Hepatic stellate cell (primary cell): ENCODE data around the gene TEX53.

Source experiments
- DNase-seq: peaks from one replicate; pipeline ENCODE4 v3.0.0; 2011; ENCODE audit warnings: low spot score

The TEX53 gene

DNA sequence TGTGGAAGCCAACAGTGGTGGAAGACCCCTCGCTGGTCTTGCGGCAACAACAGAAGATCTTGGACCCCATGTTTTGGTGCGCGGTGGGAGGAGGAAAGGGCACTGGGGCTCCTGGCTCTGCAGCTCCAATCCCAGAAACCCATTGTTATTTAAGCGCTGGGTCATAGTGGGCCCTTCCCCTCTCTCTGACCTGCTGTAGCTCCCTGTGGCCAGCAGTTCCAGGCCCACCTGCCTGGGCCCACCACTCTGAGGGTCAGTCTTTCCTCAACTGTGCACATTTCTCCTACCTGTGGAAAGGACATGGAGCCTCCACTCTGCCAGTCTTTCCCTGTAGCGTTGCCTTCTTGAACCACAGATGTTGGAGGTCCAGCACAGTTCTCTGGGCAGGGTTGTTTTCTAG, at the start of gene TEX53:
Gene TEX53, minus strand, starts transcription at position 101 of the 400 bp plus-strand sequence. Its CDS starts 31 bp downstream, at position 70.
- no peak for DNase-seq

DNA sequence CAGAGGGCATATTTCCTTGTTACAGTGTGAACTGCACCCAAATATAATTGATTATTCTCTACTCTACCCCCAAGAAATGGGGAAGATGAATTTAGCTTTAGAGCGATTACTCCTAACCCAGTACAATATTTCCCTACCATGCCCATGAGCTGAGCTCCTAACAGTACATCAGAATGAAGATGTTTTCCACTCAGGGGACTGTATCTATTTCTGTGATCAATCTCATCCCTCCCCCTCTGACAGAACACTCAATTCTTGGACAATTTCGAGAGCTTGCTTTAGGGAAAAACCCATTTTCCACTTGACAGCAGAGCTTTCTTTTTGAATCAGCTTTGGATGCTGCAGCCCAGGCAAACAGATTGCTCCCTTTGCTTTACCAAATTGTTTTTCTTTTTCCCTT, 49.1 kb upstream of the TEX53 start:
- no peak for DNase-seq

DNA sequence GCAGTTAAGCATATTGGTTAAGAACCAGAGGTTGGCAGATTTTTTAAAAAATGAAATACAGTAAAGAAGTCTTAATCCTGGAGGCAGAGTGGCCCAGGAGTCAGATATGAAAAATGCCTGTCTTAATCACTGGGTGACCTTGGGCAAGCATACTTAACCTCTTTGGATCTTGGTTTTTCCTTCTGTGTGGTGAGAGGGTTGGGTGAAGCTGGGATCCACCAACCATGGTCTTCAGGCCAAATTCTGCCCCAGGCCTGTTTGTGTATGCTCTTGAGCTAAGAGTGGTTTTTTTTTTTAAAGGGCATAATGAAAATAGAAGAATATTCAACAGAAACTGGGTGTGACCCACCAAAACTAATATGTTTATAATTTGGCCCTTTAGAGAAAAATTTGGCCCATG, 44.4 kb upstream of the TEX53 start:
- no peak for DNase-seq

DNA sequence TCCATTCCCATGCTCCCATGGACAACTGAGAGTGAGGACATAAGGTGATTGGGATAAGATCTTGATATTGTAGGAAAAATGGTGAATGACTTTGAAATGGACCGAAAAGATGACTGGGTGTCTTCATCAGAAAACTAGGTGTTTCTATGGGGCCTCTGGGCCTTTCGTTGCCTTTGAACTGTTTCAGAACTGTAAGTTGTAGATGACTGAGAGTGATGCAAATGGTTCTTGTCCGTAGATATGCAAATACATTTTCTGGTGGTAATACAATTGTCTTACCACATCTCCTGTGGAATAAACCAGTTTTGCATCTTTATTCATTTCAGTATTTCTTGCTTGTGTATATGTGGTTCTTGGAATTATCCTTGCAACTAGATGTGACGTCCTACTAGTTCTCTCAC, 40.3 kb upstream of the TEX53 start:
- DNase-seq: no peak

DNA sequence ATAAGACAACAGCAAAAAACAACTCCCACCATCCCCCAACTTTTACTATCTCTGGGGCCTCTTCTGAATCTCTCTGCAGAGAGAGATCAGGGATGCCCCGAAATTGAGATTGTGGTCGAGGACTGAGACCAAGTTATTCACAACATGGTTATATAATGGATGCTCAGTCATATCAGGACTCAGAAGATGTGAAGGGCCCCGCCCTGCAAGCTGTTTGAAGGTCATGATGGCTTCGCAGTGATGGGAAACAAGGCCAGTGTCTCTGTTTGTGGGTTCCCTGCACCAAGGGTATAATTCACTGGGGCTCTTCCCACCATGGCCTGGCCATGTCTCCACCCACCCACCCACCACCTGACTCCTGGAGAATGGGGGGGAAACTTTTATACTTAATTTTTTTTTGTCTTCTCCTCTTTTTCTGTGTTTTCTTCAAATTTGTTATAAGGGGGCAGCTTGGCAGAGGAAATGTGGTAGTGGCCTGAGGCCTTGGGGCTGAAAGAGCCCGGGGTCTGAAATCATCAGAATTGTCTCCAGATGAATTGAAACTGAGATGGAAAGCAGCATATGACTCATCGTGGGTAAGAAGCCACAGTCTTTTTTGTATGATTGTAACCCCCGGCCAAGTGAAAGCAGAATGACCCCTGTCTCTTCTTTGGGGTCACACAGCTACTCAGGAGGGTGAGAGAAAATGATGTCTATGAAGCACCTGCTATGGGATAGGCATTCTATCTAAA, 39.4 kb upstream of the TEX53 start:
- DNase-seq: peak; percentile 42

DNA sequence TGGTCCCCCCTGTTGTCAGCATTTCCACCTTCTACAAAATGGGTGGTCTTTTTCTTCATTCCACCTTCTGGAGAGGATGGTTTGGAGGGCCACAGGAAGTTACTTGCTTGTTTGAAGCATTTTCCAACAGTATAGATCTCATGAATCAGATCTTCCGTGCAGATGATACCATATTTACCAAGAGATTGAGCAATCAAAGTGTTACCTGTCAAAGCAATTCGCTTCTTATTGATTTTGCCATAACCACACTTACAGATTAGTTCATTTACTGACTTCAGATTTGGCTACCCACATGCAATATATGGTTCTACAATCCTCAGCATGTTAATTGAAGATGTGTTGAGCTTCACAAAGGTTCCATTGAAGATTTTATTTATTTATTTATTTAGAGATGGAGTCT, 38.3 kb upstream of the TEX53 start:
- DNase-seq: no peak

DNA sequence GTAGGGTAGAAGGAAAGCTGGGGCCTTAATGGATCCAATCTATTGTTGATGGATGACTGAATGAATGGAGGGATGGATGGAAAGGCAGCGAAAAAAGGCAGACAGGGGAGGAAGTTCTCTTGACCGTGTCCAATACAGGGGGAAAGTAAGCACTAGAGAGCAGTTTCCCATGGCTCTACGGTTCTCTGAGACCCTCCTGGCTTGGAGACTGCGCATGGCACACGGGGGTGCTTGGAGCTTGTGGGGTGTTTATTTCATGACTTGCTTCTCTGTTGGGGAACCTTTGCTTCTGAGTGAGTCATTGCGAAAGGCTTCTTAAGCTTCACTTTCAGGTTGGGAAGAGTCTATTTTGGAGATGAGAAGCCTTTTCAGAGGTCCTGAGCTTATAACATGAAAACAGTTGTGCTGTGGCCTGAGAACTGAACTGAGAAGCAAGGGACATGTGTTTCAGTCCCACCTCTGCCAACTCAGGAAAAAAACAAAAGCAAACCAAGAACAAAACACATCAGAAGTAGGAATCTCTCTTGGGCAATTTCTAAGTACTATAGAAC, 37.2 kb upstream of the TEX53 start:
- DNase-seq: no peak

DNA sequence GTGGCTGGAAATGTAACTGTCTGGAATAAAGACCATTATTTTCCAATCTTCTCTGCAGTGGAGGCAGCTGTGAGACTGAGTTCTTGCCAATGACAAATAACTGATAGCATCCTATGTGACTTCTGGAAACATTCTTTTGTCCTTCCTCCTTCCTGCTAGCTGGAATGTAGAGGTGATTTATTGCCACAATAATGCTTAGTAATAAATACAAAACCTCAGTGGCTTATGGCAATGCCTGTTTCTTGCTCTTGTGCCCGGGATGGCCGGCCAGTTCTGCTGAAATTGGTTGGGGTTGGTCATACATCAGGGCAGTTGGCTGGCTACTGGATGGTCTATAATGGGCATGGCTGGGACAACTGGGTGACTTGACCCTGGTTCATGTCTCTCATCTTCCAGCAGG, 36.5 kb upstream of the TEX53 start:
- no peak for DNase-seq

DNA sequence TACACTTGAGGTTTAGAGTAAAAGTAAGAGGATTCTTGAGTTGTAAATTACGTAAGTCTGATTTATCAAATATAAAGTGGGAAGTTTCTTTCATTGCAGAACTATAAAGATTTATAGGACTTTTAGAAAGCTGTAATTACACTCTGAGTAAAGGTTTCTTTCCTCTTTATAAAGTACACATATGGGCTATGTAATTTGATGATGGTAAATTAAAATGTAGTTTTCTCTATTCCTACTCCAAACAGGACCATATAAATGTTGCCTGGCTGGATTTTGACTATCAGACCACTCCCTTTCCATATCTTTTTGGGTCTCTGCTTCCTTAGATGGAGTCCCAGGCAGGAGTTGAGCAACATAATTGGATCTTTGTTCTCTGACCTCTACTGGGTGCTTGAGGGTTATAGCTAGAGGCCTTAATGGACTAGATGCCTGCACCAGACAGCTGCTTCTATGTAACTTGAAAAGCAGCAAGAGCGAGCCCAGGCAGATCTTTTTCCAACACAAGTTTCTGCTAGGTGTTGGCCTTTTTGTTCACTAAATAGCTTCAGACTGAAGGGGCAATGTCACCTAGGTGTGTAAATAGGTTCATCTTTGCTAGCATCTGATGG, 35.7 kb upstream of the TEX53 start:
- DNase-seq: no peak

DNA sequence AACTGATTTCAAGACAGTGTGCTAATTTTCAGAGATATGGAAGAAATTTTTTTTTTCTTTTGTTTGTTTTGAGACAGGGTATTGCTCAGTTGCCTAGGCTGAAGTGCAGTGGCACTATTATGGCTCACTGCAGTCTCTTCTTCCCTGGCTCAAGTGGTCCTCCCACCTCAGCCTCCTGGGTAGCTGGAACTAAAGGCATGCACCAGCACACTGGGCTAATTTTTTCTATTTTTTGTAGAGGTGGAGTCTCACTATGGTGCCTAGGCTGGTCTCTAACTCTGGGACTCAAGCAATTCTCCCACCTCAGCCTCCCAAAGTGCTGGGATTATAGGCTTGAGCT, 34.3 kb upstream of the TEX53 start:
- no peak for DNase-seq

DNA sequence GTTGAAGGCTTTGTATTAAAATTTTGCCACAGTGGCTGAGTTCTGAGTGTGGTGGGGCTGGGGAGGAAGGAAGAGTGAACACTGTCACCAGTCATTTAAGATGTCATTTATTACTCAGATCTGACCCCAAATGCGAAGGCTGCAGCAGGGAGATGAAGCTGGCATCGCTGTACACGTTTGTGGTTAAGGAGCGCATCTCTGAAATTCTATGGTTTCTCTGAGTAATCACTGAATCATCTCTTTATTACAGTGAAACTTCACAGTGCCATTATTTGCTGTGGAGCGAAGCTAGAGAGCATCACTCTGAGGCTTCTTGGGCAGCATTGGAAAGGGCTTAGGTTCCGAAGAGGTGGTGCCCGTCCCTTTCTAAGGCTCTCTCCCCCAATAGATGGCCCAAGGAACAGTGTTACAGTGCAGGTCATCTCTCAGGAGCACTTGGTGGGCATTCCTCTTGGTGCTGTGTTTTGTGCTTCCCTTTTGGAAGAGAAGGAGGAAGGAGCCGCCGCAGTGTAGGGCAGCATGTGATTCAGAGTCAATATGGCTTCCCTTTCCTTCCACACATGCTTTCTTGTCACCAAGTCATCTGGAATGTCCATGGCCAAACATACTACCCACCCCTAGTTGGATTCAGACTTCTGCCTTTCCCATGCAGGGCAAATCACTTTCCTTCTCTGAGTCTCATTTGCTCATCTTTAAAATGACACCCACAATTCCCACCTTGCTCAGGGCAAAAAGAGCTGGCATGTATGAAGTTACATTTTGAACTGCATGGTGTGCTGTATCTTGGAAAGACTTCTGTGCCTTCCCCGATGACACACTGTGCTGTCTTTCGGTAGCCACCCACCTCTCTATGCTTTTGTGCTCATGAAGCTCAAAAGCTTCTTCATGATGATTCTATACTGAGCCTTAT, 33.7 kb upstream of the TEX53 start:
- peak; percentile 83 for DNase-seq

DNA sequence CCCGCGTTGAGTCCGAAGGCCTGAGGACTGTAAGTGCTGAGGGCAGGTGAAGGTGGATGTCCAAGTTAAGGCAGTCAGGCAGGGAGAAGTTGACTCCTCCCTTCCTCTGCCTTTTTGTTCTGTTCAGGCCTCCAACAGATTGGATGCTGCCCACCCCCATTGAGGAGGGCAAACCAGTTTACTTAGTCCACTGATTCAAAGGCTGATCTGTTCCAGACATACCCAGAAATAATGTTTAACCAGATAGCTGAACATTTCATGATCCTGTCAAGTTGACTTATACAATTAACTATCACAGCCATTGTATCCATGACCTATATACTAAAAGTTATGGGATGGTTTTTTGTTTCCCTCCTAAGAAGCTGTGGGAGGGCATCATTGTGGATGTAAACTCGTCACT, 32.7 kb upstream of the TEX53 start:
- DNase-seq: no peak

DNA sequence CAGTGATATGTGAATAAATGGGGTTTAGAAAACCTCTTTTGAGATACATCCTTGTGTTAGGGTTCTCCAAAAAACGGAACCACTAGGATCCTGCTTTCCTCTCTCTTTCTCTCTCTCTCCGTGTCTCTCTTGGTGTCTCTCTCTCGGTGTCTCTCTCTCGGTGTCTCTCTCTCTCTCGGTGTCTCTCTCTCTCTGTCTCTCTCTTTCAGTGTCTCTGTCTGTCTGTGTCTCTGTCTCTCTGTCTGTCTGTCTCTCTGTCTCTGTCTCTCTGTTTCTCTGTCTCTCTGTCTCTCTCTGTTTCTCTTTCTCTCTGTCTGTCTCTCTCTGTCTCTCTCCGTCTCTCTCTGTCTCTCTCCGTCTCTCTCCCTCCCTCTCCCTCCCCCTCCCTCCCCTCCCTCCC, 32.2 kb upstream of the TEX53 start:
- no peak for DNase-seq

DNA sequence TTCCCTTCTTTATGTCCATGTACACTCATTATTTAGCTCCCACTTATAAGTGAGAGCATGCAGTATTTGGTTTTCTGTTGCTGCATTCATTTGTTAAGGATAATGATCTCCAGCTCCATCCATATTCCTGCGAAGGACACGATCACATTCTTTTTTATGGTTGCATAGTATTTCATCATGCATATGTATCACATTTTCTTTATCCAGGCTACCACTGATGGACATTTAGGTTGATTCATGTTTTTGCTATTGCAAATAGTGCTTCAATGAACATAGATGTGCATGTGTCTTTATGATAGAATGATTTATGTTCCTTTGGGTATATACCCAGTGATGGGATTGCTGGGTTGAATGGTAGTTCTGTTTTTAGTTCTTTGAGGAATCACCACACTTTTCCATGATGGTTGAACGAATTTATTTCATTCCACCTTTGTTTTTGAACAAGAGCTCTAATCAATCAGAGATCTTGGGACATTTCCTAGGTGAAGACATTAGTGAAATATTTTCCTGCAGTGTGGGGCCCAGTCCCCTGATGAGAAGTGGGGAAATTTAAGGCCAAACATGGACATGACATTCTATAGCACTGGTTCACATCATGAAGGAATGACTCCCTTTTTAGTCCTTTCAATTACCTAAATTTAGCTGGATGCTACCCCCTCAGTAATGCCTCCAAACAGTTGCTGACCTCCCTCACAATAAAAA, 31.5 kb upstream of the TEX53 start:
- no peak for DNase-seq

DNA sequence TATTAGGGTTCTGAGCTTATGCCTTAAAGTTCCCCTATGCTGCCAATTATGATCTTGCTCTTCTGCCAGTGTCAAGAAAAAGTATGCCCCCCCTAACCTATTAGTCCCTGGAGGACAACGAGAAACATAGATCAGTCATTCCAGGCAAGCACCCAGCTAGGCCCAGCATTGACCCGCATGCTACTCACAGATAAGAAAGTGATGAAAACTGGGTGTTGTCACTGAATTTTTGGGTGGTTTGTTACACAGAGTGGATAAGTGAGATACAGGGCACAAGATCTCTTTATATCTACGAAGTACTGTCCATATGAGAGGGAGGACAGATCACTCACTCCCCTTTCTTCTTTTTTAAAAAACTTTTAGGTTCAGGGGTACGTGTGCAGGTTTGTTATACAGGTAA, 30.8 kb upstream of the TEX53 start:
- DNase-seq: no peak

DNA sequence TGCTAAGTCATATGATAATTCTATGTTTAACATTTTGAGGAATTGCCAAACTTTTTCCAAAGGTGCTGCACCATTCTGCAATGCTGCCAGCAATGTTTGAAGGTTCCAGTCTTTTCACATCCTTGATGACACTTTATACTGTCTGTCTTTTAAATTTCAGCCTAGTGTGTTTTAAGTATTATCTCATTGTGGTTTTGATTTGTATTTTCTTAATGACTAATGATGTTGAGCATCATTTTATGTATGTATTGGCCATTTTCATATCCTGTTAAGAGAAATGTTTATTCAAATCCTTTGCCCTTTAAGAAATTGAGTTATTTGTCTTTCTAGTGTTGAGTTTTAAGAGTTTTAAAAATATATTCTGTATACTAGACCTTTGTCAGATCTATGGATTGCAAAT, 29.4 kb upstream of the TEX53 start:
- DNase-seq: no peak

DNA sequence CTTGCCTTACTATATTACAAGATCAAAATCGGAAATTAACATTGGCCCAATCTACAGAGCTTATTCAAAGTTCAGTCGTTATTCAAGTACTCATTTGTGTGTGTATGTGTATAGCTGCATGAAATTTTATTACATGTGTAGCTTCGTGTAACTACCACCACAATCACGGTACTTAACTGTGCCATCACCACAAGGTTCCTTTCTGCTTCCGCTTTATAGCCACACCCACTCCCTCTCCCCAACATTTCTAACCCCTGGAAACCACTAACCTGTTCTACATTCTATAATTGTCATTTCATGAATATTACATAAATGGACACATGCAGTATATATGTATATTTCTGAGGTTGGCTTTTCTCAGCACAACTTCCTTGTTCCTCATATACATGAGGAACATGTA, 28.3 kb upstream of the TEX53 start:
- no peak for DNase-seq

DNA sequence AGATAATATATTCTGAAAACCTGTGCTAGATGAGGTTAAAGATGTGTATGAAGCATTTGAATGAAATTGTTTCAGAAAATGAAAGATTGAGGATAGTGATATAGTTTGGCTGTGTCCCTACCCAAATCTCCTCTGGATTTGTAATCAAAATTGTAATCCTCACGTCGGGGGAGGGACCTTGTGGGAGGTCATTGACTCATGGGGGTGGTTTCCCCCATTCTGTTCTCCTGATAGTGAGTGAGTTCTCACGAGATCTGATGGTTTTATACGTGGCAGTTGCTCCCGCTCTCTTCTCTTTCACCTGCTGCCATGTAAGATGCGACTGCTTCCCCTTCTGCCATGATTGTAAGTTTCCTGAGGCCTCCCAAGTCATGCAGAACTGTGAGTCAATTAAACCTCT, 26.4 kb upstream of the TEX53 start:
- no peak for DNase-seq

DNA sequence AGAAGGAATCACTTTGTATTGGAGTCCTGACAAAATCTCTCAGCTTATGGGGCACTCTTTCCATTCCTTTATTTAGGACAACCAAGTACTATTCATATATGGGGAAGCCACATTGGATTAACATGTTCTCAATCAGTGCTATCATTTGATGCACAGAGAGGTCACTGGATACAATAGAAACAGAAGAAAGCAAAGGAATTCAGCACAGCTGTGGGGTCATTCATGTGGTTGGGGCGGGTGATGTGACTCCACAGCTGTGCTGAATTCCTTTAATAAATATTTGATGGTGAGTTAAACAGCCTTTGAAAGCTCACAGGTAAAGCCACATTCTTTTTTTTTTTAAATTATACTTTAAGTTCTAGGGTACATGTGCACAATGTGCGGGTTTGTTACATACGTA, 25.2 kb upstream of the TEX53 start:
- no peak for DNase-seq

DNA sequence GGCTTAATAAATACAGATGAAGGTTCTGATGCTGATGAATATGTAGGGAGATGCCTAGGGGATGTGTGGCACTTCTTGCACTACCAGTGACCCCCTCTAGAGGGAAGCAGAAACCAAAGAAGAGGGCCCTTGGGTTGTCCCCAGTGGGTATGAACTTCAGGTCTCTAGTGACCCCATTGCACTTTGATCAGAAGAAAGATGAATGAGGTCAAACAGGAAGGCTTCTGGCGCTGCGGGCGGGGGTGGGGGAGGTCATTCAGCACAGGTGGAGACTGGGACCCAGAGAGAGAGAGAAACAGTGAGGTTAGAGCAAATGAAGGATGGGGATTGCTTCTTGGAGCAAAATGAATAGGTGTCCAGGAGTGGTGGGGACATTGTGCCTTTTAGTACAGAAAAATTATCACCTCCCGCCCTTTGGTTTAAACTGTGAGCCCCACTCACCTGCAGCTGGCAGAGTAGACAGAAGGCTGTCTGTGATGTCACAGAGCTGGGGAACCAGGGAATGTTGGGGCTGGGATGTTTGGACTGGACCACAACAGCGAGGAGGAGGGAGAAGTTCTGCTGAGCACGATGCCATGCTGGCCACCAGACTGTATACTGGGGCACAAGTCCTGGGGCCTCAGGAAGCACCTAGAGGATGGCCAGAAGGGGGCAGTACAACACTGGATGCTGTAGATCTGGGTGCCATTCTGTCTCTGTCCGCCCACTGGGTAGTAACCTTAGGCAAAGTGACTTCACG, 24.2 kb upstream of the TEX53 start, which contains the start of gene TEX48:
Gene TEX48, minus strand, starts transcription at position 599 of the 739 bp plus-strand sequence. CDS start 10,469 bp downstream, outside the sequence.
- DNase-seq: peak; percentile 49

DNA sequence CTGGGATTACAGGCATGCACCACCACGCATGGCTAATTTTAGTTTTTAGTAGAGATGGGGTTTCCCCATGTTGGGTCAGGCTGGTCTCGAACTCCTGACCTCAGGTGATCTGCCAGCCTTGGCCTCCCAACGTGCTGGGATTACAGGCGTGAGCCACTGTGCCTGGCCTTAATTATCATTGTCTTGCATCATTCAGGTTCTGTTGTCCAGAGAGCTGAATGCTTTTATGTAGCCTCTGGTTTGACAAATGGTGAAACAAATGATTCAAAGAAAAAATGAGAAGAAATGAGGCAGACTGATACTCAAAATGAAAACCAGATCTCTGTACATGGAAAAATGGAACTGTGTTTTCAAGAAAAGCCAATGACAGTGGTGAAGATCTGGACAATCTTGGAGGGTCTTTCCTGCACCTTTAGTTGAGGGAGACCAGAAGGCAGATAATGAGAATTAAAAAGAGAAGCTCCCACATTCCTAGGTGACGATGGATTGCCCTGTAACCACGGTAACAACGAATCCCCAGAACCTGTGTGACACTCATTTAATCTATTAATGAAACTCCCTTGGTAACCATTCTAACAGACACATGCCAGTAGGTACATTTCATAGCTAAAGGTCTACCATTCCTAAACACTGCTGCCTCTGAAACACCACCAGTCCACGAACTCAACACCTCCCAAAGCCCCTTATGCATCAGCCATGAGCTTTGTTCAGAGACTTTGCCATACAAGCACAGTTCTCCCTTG, 22.8 kb upstream of the TEX53 start:
- no peak for DNase-seq
